ENCODE data around the gene UNKL. TPM values are rescaled to one million over a fixed set of nuclear protein-coding genes. Genes with fewer than 3 reads are reported as not detected.

UNKL gene
- total RNA-seq, 1 donor from 2014 or later, result 26.2 TPM

GRCh38 chr16:1458336-1458976, 44.0 kb upstream of the UNKL start:
- Mint-ChIP-seq H3K9me3 (no peaks in the 10 kb centered on the region), H3K36me3 (ENCODE audit: low read depth) (no peaks in the 10 kb centered on the region), H3K4me3 (no peak overlapping the region), H3K27me3 (ENCODE audit: low read depth) (no peaks in the 10 kb centered on the region), H3K27ac (ENCODE audit: unreplicated experiment) (no peak overlapping the region), H3K4me1 (no peaks in the 10 kb centered on the region)
- no peak for TF ChIP-seq CTCF (conservative IDR thresholded peaks at IDR 0.05)
- no peak for DNase-seq (ENCODE audit: low read depth, low spot score)

- no peak for DNase-seq (ENCODE audit: low read depth, low spot score)
- Mint-ChIP-seq H3K36me3 (ENCODE audit: low read depth) (no peaks in the 10 kb centered on the region), H3K27ac (ENCODE audit: unreplicated experiment) (no peak overlapping the region), H3K4me3 (no peak overlapping the region), H3K4me1 (no peaks in the 10 kb centered on the region), H3K27me3 (ENCODE audit: low read depth) (no peaks in the 10 kb centered on the region), H3K9me3 (no peaks in the 10 kb centered on the region)
- TF ChIP-seq CTCF (conservative IDR thresholded peaks at IDR 0.05), result no peak
These were observed 43.2 kb upstream of the UNKL start for GRCh38 chr16:1457489-1458245.

- Mint-ChIP-seq H3K27ac (ENCODE audit: unreplicated experiment) (no peak overlapping the region), H3K27me3 (ENCODE audit: low read depth) (no peaks in the 10 kb centered on the region), H3K9me3 (no peaks in the 10 kb centered on the region), H3K4me3 (no peak overlapping the region), H3K4me1 (no peaks in the 10 kb centered on the region), H3K36me3 (ENCODE audit: low read depth) (no peaks in the 10 kb centered on the region)
- TF ChIP-seq CTCF (conservative IDR thresholded peaks at IDR 0.05), result no peak
- no peak for DNase-seq (ENCODE audit: low read depth, low spot score)
These were observed 42.4 kb upstream of the UNKL start for GRCh38 chr16:1456951-1457350.

- H3K4me1 Mint-ChIP-seq, result no peaks in the 10 kb centered on the region
- no peak overlapping the region for H3K27ac Mint-ChIP-seq (ENCODE audit: unreplicated experiment)
- H3K36me3 Mint-ChIP-seq (ENCODE audit: low read depth), result no peaks in the 10 kb centered on the region
- H3K4me3 Mint-ChIP-seq, result no peak overlapping the region
- H3K9me3 Mint-ChIP-seq, result no peaks in the 10 kb centered on the region
- no peak for TF ChIP-seq CTCF (conservative IDR thresholded peaks at IDR 0.05)
- H3K27me3 Mint-ChIP-seq (ENCODE audit: low read depth), result no peaks in the 10 kb centered on the region
- DNase-seq (ENCODE audit: low read depth, low spot score), result no peak
These were observed 41.0 kb upstream of the UNKL start for GRCh38 chr16:1455190-1456171.

GRCh38 chr16:1454561-1454960, 40.1 kb upstream of the UNKL start:
- Mint-ChIP-seq H3K27me3 (ENCODE audit: low read depth) (no peaks in the 10 kb centered on the region), H3K4me3 (no peak overlapping the region), H3K9me3 (no peaks in the 10 kb centered on the region), H3K36me3 (ENCODE audit: low read depth) (no peaks in the 10 kb centered on the region), H3K27ac (ENCODE audit: unreplicated experiment) (no peak overlapping the region), H3K4me1 (no peaks in the 10 kb centered on the region)
- DNase-seq (ENCODE audit: low read depth, low spot score), result no peak
- no peak for TF ChIP-seq CTCF (conservative IDR thresholded peaks at IDR 0.05)
